ENCODE results near the gene ZNF491.

GRCh38 chr19:11769995-11770394 lies 28.3 kb upstream of the ZNF491 start:
- TF ChIP-seq, protein P1, sequence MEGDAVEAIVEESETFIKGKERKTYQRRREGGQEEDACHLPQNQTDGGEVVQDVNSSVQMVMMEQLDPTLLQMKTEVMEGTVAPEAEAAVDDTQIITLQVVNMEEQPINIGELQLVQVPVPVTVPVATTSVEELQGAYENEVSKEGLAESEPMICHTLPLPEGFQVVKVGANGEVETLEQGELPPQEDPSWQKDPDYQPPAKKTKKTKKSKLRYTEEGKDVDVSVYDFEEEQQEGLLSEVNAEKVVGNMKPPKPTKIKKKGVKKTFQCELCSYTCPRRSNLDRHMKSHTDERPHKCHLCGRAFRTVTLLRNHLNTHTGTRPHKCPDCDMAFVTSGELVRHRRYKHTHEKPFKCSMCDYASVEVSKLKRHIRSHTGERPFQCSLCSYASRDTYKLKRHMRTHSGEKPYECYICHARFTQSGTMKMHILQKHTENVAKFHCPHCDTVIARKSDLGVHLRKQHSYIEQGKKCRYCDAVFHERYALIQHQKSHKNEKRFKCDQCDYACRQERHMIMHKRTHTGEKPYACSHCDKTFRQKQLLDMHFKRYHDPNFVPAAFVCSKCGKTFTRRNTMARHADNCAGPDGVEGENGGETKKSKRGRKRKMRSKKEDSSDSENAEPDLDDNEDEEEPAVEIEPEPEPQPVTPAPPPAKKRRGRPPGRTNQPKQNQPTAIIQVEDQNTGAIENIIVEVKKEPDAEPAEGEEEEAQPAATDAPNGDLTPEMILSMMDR (IDR thresholded peaks at IDR 0.05): no peak
- no peak for TF ChIP-seq EZH2 (IDR thresholded peaks at IDR 0.05; ENCODE audit: borderline replicate concordance, insufficient read depth, low read depth, low read length, poor library complexity, severe bottlenecking)

Measured in B cell (primary cell).